IMR-90 (cell line): ENCODE results near the gene MEPE. TPM values are rescaled to one million over a fixed set of nuclear protein-coding genes. Genes with fewer than 3 reads are reported as not detected.

Source experiments
- ATAC-seq: fragments of 200-7000 bp; cut with Tn5 transposase; 2 replicates; pipeline ENCODE4 v1.9.1; 2020; ENCODE audit warnings: low read depth, mild to moderate bottlenecking, moderate library complexity
- BruUV-seq: library from RNA; stranded (reverse); fragments of 400-500 nt; replicated peaks from 2 replicates; lab custom pipeline; 2021; lab: Mats Ljungman, UMichigan
- CTCF ChIA-PET: fragments of 300-600 bp; formaldehyde crosslinking; extraction: SDS; loops from one replicate; lab custom pipeline; 2021; ENCODE audit warnings: antibody characterized with exemption; lab: Yijun Ruan, JAX
- POLR2A ChIA-PET: fragments of 300-600 bp; sonication (Branson Sonifier 250); formaldehyde crosslinking; loops from one replicate; lab custom pipeline; 2022; ENCODE audit warnings: antibody characterized with exemption; ENCODE audit not compliant: unreplicated experiment; lab: Charles Lee
- DNase-seq: peaks from one replicate; pipeline ENCODE4 v3.0.0; 2013
- H2AFZ ChIP-seq: replicated peaks from 2 replicates; pipeline ENCODE3; 2013; ENCODE audit warnings: low read length, mild to moderate bottlenecking; ENCODE audit not compliant: poor library complexity
- H2AK5ac ChIP-seq: 2 replicates; pipeline ENCODE4 v1.6.1; 2013; ENCODE audit warnings: low read depth, low read length, inconsistent platforms
- H2AK9ac ChIP-seq: replicated peaks from 2 replicates; pipeline ENCODE3; 2013; ENCODE audit warnings: mild to moderate bottlenecking, low read depth, low read length, moderate library complexity; ENCODE audit not compliant: poor library complexity
- H2BK120ac ChIP-seq: 2 replicates; pipeline ENCODE4 v1.6.1; 2013; ENCODE audit warnings: low read depth, low read length, inconsistent platforms
- H2BK15ac ChIP-seq: 3 replicates; pipeline ENCODE4 v1.6.1; 2013; ENCODE audit warnings: low read depth, low read length, inconsistent platforms
- H2BK20ac ChIP-seq: 2 replicates; pipeline ENCODE4 v1.6.1; 2013; ENCODE audit warnings: low read depth, mild to moderate bottlenecking, inconsistent platforms, low read length, moderate library complexity
- H2BK5ac ChIP-seq: 2 replicates; pipeline ENCODE4 v1.6.1; 2013; ENCODE audit warnings: mild to moderate bottlenecking, low read depth, low read length, inconsistent platforms; ENCODE audit not compliant: poor library complexity, severe bottlenecking
- H3K14ac ChIP-seq: replicated peaks from 2 replicates; pipeline ENCODE4 v1.6.1; 2013; ENCODE audit warnings: low read depth, low read length, inconsistent platforms
- H3K18ac ChIP-seq: 2 replicates; pipeline ENCODE4 v1.6.1; 2013; ENCODE audit warnings: low read depth, low read length, control low read depth
- H3K23ac ChIP-seq: 2 replicates; pipeline ENCODE4 v1.6.1; 2013; ENCODE audit warnings: low read depth, low read length, inconsistent platforms
- H3K27ac ChIP-seq: 2 replicates; pipeline ENCODE4 v1.5.1; 2013; ENCODE audit warnings: mild to moderate bottlenecking, control low read depth, low read length; ENCODE audit not compliant: insufficient read depth
- H3K27me3 ChIP-seq: 2 replicates; pipeline ENCODE4 v1.6.1; 2013; ENCODE audit warnings: low read length; ENCODE audit not compliant: control insufficient read depth, insufficient read depth
- H3K36me3 ChIP-seq: 2 replicates; pipeline ENCODE4 v1.6.1; 2013; ENCODE audit warnings: low read length, mixed read lengths; ENCODE audit not compliant: control insufficient read depth, insufficient read depth
- H3K4ac ChIP-seq: 2 replicates; pipeline ENCODE4 v1.6.1; 2013; ENCODE audit warnings: low read depth, low read length, inconsistent platforms
- H3K4me1 ChIP-seq: 2 replicates; pipeline ENCODE4 v1.6.1; 2013; ENCODE audit warnings: low read length, mixed read lengths; ENCODE audit not compliant: control insufficient read depth, insufficient read depth
- H3K4me2 ChIP-seq: 2 replicates; pipeline ENCODE4 v1.6.1; 2013; ENCODE audit warnings: low read depth, mild to moderate bottlenecking, control low read depth, low read length, moderate library complexity
- H3K4me3 ChIP-seq: 2 replicates; pipeline ENCODE4 v1.5.1; 2013; ENCODE audit warnings: low read depth, mild to moderate bottlenecking, control low read depth, low read length, moderate library complexity; ENCODE audit not compliant: insufficient read depth
- H3K56ac ChIP-seq: 2 replicates; pipeline ENCODE4 v1.6.1; 2013; ENCODE audit warnings: low read length, inconsistent platforms; ENCODE audit not compliant: insufficient read depth; ENCODE audit errors: extremely low read depth
- H3K79me1 ChIP-seq, 2 experiments: 2 replicates each; pipeline ENCODE4 v1.6.1; 2013; ENCODE audit warnings: low read length in 2 of 2, inconsistent platforms in 1 of 2, low read depth in 1 of 2
- H3K9ac ChIP-seq: 2 replicates; pipeline ENCODE4 v1.6.1; 2013; ENCODE audit warnings: low read depth, low read length, control low read depth
- H3K9me1 ChIP-seq: 2 replicates; pipeline ENCODE4 v1.6.1; 2013; ENCODE audit warnings: low read length, inconsistent platforms; ENCODE audit not compliant: insufficient read depth
- H3K9me3 ChIP-seq: 2 replicates; pipeline ENCODE4 v1.6.1; 2013; ENCODE audit warnings: low read length; ENCODE audit not compliant: control insufficient read depth, insufficient read depth
- H4K20me1 ChIP-seq: 2 replicates; pipeline ENCODE4 v1.6.1; 2013; ENCODE audit warnings: low read length, inconsistent platforms; ENCODE audit not compliant: insufficient read depth
- H4K5ac ChIP-seq: 2 replicates; pipeline ENCODE4 v1.6.1; 2013; ENCODE audit warnings: mild to moderate bottlenecking, low read depth, low read length, control low read depth
- H4K8ac ChIP-seq, 2 experiments: 2 replicates each; pipeline ENCODE4 v1.6.1; 2013; ENCODE audit warnings: low read depth in 2 of 2, low read length in 2 of 2, control low read depth in 1 of 2, inconsistent platforms in 1 of 2
- H4K91ac ChIP-seq: 2 replicates; pipeline ENCODE4 v1.6.1; 2013; ENCODE audit warnings: low read depth, low read length, inconsistent platforms; ENCODE audit not compliant: insufficient read depth
- BHLHE40 ChIP-seq: fragments of 150-350 bp; IDR thresholded peaks from 2 replicates; pipeline ENCODE4 v1.6.1; 2016; ENCODE audit warnings: mild to moderate bottlenecking, low read depth, low read length
- SMC3 ChIP-seq: fragments of 150-350 bp; IDR thresholded peaks from 2 replicates; pipeline ENCODE4 v1.6.1; 2016; ENCODE audit warnings: low read depth, mild to moderate bottlenecking, antibody characterized with exemption, low read length, moderate library complexity
- WGBS, 2 experiments: methylation state at CpG; one replicate each; pipeline versions ENCODE4 v1.1.5 to v1.1.7; 2013; ENCODE audit warnings: missing lambda C conversion rate in 2 of 2; ENCODE audit not compliant: insufficient read length in 1 of 2; ENCODE audit errors: extremely low coverage in 2 of 2; 5-methylcytosine and 5-hydroxymethylcytosine counted together
- dilution Hi-C: fragments of 300-500 bp; cut with HindIII; formaldehyde crosslinking; loops from one replicate; pipeline ENCODE4 v1.14.3; 2018; ENCODE audit warnings: low sequenced_read_pairs; ENCODE audit not compliant: unreplicated experiment
- in situ Hi-C: fragments of 300-500 bp; cut with MboI; formaldehyde crosslinking; loops from 3 replicates; pipeline ENCODE4 v1.14.3; 2019; ENCODE audit warnings: low sequenced_read_pairs, inconsistent platforms, mixed read lengths
- intact Hi-C: fragments of 100-400 bp; cut with micrococcal nuclease; formaldehyde crosslinking; loops from 2 replicates; pipeline ENCODE4 v1.10.0; 2022
- polyA plus RNA-seq, 3 experiments: library from polyadenylated mRNA; depleted of rRNA; stranded (reverse); fragments of >200 nt; gene quantifications; 2 replicates each; pipeline ENCODE4 v1.2.3, GENCODE V29; 2012; ENCODE audit warnings: low replicate concordance in 1 of 3
- total RNA-seq: library from RNA; depleted of rRNA; stranded (reverse); fragments of >200 nt; gene quantifications from 2 replicates; pipeline ENCODE4 v1.2.3, GENCODE V29; 2012

The MEPE gene
- total and polyA plus RNA-seq, 2 of the 4 experiments (the other 2 are of a cell fraction) = not detected

DNA sequence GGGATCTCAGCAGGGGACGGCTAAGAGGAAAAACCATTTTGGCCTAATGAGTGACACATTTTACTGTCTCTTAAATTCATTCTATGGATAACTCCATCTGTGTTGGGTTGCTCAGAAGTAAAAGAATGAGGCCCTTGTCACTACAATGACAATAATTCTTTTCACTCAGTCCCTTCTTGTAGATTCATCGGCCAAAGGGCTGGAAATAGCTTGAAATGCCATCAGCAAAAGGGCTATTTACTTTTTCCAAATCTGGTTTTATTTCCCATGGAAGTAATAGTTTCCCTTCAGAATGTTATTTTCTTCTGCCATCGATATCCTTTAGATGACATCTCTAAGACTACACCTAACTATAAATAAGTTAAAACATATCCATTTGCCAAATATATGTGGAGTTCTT, 7.4 kb downstream of the MEPE start:
- WGBS, 2 experiments = no CpG with 5 or more reads among the region's 3 CpGs

More for the DNA sequence above, 7.4 kb downstream of the MEPE start:
- Histone ChIP-seq H3K23ac (no peak overlapping the region), H4K5ac (no peak overlapping the region), H2AFZ (no peak overlapping the region), H4K20me1 (no peaks in the 10 kb centered on the region), H3K4me2 (no peak overlapping the region), H2BK5ac (no peak overlapping the region), H3K4me3 (no peak overlapping the region), H3K18ac (no peak overlapping the region), H3K36me3 (no peaks in the 10 kb centered on the region), H4K8ac (no peak overlapping the region), H3K14ac (no peak overlapping the region), H2AK9ac (no peak overlapping the region), H3K79me1 (no peaks in the 10 kb centered on the region), H3K9me1 (no peaks in the 10 kb centered on the region), H2BK20ac (no peak overlapping the region), H3K56ac (no peak overlapping the region), H2BK120ac (no peak overlapping the region), H3K9ac (no peak overlapping the region), H3K4me1 (no peaks in the 10 kb centered on the region), H2BK15ac (no peak overlapping the region), H2AK5ac (no peak overlapping the region), H3K27me3 (peaks cover 5% of the 10 kb centered on the region), H4K91ac (no peak overlapping the region), H3K4ac (no peak overlapping the region), H3K9me3 (no peaks in the 10 kb centered on the region), H3K27ac (no peak overlapping the region)
- intact Hi-C loops = no loop called here
- BruUV-seq = no TSS peak
- in situ Hi-C loops = loop anchor here (10.0 kb wide), 1 partner anchor 295 kb away; no protein-coding TSS in a partner anchor
- dilution Hi-C loops = no loop called here
- DNase-seq (no peak), ATAC-seq (no peak)
- TF ChIP-seq BHLHE40 (no peak), SMC3 (no peak)
- ChIA-PET CTCF (interaction anchor here (0.6 to 3.6 kb wide), 4 partner anchors 9 to 156 kb away, joined by 3 to 20 read pairs (median 4); no protein-coding TSS in a partner anchor), POLR2A (no interaction called here)
